Heart left ventricle (tissue), 13 donors: ENCODE results near the gene USP9X.

Source experiments
- POLR2A ChIP-seq, 2 donors: fragments of 450-650 bp; IDR thresholded peaks; one replicate each; pipeline ENCODE4 v1.6.1; 2017; ENCODE audit warnings: antibody characterized with exemption in 2 of 2, mild to moderate bottlenecking in 2 of 2, moderate library complexity in 2 of 2
- TF ChIP-seq, protein P1 (sequence below), 12 donors: fragments of 200-600 bp; sonication (generic) in 4 of 12; IDR thresholded peaks; one replicate each; pipeline versions ENCODE4 v1.5.0 to v1.8.0; 2018 to 2022; ENCODE audit warnings: antibody characterized with exemption in 12 of 12, mild to moderate bottlenecking in 5 of 12
- donor health status: ischemic (EF 13 %, LVEDD 7.1; RV severe dilation, severe dysfunction).
- donor health status: DM: no; HTN: yes; CAD: no.
- donor health status: DM: no; HTN: no; CAD: no.
- donor health status: ischemic (EF 25% LVEDD 6.9; RV normal size, moderate dysfunction).
- donor health status: ischemic (EF 25% LVEDD 5.7; RV mildly dilated, moderate dysfunction).
- donor health status: ischemic (EF 35%, LVEDD 5.7; RV mildly dilated, moderate dysfunction).
- donor health status: nonischemic (EF 11% LVEDD 7.7; RV severe dilation, severe dysfunction).
- donor health status: DM: yes; HTN: yes; CAD: no.
- donor health status: PGD.
- donor health status: ischemic (EF 29% LVEDD 5.4; RV normal size, mild dysfunction).
- donor health status: nonischemic (EF 23%, LVEDD 6.1; RV moderate dilation, normal function).

- no peak for TF ChIP-seq POLR2A (IDR thresholded peaks at IDR 0.05)
- TF ChIP-seq, protein P1, sequence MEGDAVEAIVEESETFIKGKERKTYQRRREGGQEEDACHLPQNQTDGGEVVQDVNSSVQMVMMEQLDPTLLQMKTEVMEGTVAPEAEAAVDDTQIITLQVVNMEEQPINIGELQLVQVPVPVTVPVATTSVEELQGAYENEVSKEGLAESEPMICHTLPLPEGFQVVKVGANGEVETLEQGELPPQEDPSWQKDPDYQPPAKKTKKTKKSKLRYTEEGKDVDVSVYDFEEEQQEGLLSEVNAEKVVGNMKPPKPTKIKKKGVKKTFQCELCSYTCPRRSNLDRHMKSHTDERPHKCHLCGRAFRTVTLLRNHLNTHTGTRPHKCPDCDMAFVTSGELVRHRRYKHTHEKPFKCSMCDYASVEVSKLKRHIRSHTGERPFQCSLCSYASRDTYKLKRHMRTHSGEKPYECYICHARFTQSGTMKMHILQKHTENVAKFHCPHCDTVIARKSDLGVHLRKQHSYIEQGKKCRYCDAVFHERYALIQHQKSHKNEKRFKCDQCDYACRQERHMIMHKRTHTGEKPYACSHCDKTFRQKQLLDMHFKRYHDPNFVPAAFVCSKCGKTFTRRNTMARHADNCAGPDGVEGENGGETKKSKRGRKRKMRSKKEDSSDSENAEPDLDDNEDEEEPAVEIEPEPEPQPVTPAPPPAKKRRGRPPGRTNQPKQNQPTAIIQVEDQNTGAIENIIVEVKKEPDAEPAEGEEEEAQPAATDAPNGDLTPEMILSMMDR (IDR thresholded peaks at IDR 0.05), result no peak
These were observed 32.9 kb downstream of the USP9X start for GRCh38 chrX:41118156-41118555.
